ENCODE data around the gene LAX1.

DNA sequence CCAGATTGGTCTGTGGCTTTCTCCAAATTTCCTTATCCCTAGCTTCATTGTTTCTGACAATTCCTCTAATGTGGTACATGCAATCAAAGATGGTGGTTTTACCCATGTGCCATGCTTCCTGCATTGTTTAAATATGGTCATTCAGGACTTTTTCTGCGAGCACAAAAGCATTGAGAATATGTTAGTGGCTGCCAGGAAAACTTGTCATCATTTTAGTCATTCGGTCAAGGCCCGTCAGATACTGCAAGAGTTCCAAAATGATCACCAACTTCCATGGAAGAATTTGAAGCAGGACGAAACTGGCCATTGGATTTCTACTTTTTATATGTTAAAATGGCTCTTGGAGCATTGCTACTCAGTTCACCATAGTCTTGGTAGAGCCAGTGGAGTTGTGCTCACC is 34.2 kb downstream of the LAX1 start:
- TF ChIP-seq, protein P1, sequence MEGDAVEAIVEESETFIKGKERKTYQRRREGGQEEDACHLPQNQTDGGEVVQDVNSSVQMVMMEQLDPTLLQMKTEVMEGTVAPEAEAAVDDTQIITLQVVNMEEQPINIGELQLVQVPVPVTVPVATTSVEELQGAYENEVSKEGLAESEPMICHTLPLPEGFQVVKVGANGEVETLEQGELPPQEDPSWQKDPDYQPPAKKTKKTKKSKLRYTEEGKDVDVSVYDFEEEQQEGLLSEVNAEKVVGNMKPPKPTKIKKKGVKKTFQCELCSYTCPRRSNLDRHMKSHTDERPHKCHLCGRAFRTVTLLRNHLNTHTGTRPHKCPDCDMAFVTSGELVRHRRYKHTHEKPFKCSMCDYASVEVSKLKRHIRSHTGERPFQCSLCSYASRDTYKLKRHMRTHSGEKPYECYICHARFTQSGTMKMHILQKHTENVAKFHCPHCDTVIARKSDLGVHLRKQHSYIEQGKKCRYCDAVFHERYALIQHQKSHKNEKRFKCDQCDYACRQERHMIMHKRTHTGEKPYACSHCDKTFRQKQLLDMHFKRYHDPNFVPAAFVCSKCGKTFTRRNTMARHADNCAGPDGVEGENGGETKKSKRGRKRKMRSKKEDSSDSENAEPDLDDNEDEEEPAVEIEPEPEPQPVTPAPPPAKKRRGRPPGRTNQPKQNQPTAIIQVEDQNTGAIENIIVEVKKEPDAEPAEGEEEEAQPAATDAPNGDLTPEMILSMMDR (conservative IDR thresholded peaks at IDR 0.05; ENCODE audit: low read depth, low read length) = no peak
- TF ChIP-seq POLR2A (IDR thresholded peaks at IDR 0.05; ENCODE audit: low read depth, low read length) = no peak
- TF ChIP-seq RCOR1 (IDR thresholded peaks at IDR 0.05; ENCODE audit: insufficient replicate concordance, low read length) = no peak
- no peak for TF ChIP-seq SMC3 (IDR thresholded peaks at IDR 0.05; ENCODE audit: low read depth, low read length)
- TF ChIP-seq MXI1 (IDR thresholded peaks at IDR 0.05; ENCODE audit: borderline replicate concordance, low read depth, low read length) = no peak
- no peak for TF ChIP-seq RAD21 (IDR thresholded peaks at IDR 0.05; ENCODE audit: low read length)
- TF ChIP-seq, protein P2, sequence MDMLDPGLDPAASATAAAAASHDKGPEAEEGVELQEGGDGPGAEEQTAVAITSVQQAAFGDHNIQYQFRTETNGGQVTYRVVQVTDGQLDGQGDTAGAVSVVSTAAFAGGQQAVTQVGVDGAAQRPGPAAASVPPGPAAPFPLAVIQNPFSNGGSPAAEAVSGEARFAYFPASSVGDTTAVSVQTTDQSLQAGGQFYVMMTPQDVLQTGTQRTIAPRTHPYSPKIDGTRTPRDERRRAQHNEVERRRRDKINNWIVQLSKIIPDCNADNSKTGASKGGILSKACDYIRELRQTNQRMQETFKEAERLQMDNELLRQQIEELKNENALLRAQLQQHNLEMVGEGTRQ (IDR thresholded peaks at IDR 0.05; ENCODE audit: low read depth, low read length) = no peak
- TF ChIP-seq NFE2L2 (IDR thresholded peaks at IDR 0.05; ENCODE audit: low read depth, low read length) = no peak
